Measurements from ENCODE around the gene AP4B1.

DNA sequence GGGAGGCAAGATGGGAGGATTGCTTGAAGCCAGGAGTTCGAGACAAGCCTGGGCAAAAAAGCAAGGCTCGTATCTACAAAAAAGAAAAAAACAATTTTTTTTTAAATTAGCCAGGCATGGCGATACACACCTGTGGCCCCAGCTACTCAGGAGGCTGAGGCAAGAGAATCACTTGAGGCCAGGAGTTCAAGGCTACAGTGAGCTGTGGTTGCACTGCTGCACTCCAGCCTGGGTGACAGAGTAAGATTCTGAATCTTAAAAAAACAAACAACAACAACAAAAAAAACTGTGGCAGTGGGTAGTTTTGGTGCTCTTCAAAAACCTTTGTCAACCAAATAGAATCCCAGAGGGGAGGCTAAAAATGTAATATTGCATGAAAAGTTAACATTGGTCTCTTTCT, 33.8 kb downstream of the AP4B1 start:
- no peak for TF ChIP-seq POLR2A (IDR thresholded peaks at IDR 0.05)
- TF ChIP-seq, protein P1, sequence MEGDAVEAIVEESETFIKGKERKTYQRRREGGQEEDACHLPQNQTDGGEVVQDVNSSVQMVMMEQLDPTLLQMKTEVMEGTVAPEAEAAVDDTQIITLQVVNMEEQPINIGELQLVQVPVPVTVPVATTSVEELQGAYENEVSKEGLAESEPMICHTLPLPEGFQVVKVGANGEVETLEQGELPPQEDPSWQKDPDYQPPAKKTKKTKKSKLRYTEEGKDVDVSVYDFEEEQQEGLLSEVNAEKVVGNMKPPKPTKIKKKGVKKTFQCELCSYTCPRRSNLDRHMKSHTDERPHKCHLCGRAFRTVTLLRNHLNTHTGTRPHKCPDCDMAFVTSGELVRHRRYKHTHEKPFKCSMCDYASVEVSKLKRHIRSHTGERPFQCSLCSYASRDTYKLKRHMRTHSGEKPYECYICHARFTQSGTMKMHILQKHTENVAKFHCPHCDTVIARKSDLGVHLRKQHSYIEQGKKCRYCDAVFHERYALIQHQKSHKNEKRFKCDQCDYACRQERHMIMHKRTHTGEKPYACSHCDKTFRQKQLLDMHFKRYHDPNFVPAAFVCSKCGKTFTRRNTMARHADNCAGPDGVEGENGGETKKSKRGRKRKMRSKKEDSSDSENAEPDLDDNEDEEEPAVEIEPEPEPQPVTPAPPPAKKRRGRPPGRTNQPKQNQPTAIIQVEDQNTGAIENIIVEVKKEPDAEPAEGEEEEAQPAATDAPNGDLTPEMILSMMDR (IDR thresholded peaks at IDR 0.05): no peak
